ENCODE measurements around the gene SERTAD3.

GRCh38 chr19:40445780-40446262 is 1.7 kb upstream of the SERTAD3 start:
- no peak for TF ChIP-seq POLR2AphosphoS5 (IDR thresholded peaks at IDR 0.05; ENCODE audit: low read depth, low read length)
- no peak for TF ChIP-seq TAF1 (IDR thresholded peaks at IDR 0.05; ENCODE audit: borderline replicate concordance, insufficient read depth, low read length)
- TF ChIP-seq REST (IDR thresholded peaks at IDR 0.05; ENCODE audit: insufficient read depth in 1 of 2, low read depth in 2 of 2, low read length in 2 of 2), result no peak
- TF ChIP-seq FOXP2 (optimal IDR thresholded peaks at IDR 0.05; ENCODE audit: borderline replicate concordance, extremely low read depth, extremely low read length, insufficient read depth), result no peak
- no peak for TF ChIP-seq SIN3A (IDR thresholded peaks at IDR 0.05; ENCODE audit: borderline replicate concordance, insufficient read depth, low read length)

All from PFSK-1 (cell line).